ENCODE data around the gene LILRA6.
"Not testable (repeated sequence)": the region's sequence is repeated elsewhere in the genome, so short reads cannot be mapped to it uniquely, and the experiment has no call there.

The LILRA6 gene

DNA sequence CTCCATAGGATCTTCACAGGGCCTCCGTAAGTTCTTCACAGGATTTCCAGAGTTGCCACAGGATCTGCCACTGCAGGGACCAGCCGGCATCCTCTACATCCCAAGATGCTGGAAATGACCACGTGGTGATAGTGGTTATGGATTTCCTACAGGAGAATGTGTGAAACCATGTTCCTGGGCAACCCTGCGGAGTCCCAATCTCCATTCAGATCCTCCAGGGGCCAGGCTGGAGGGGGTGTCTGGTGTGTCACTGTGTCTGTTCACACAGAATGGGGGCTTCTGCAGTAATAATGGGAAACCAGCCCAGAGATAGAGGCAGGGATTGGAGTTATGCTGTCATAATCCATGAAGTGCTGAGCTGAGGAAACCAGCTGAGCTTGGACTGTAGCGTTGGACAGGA is 8.6 kb downstream of the LILRA6 start:
- ChIA-PET POLR2A (interaction anchor here (1.1 kb wide), 1 partner anchor 45 kb away, joined by 3 read pairs; the partner anchor contains the start of gene MBOAT7), CTCF (interaction anchor here (0.6 kb wide), 1 partner anchor 56 kb away, joined by 4 read pairs; no protein-coding TSS in a partner anchor)
- no peak for DNase-seq (ENCODE audit: extremely low spot score)
- TF ChIP-seq HDGF (IDR thresholded peaks at IDR 0.05; ENCODE audit: borderline replicate concordance) (no peak), NFRKB (IDR thresholded peaks at IDR 0.05) (no peak), ZNF384 (IDR thresholded peaks at IDR 0.05) (no peak), FOXA1 (IDR thresholded peaks at IDR 0.05) (no peak), ARNT (IDR thresholded peaks at IDR 0.05) (no peak), BHLHE40 (IDR thresholded peaks at IDR 0.05; ENCODE audit: borderline replicate concordance) (no peak), CTBP1 (IDR thresholded peaks at IDR 0.05; ENCODE audit: borderline replicate concordance) (no peak), SUZ12 (IDR thresholded peaks at IDR 0.05) (no peak), FOXM1 (IDR thresholded peaks at IDR 0.05; ENCODE audit: borderline replicate concordance) (no peak), TARDBP (IDR thresholded peaks at IDR 0.05) (no peak), SP1 (IDR thresholded peaks at IDR 0.05) (no peak), L3MBTL2 (conservative IDR thresholded peaks at IDR 0.05) (no peak)

DNA sequence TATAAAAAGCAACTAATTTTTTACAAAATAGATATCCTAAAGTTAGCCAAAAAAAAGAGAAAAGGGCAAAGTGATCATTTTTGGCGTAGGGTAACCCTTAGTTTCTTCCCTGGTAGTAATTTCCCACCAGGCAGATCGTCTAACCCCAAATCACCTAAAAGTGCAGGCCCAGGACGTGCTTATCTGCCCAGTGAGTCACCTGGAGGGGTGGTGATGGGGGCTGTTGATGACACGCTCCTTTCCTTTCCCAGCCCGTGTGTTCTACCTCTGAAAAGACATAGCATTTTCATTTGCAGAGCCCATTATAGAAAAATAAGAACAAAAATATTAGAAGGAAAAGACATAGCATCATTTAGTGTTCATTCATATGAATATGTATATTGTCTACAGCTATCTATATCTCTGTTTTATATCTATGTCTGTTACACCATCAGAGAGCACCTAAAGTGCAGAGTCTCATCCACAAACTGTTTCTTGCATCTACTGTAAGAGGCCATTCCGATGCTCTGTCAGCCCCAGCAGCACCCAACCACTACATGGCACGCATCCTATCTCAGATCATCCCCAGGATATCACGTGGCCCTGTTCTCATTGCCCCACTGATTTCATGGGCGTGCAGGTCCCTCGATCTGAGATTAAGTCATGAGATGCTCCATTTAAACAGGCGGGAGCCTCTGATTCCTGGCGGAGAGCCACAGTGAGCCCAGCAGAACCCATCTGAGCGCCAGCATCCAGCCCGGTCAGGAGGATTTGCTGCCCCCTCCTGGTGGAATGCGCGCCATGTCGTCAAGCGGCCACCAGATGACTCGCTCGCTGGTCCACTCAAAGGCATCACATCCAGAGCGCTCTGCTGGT is 11.3 kb downstream of the LILRA6 start:
- DNase-seq (ENCODE audit: extremely low spot score) = peak; percentile 83
- POLR2A ChIA-PET = no interaction called here
- CTCF ChIA-PET = no interaction called here
- TF ChIP-seq FOXA1 (IDR thresholded peaks at IDR 0.05) = no peak
- no peak for TF ChIP-seq L3MBTL2 (conservative IDR thresholded peaks at IDR 0.05)
- TF ChIP-seq NFRKB (IDR thresholded peaks at IDR 0.05) = no peak
- no peak for TF ChIP-seq SUZ12 (IDR thresholded peaks at IDR 0.05)
- no peak for TF ChIP-seq CTBP1 (IDR thresholded peaks at IDR 0.05; ENCODE audit: borderline replicate concordance)
- TF ChIP-seq ZNF384 (IDR thresholded peaks at IDR 0.05) = no peak
- no peak for TF ChIP-seq SP1 (IDR thresholded peaks at IDR 0.05)
- TF ChIP-seq ARNT (IDR thresholded peaks at IDR 0.05) = no peak
- TF ChIP-seq, protein P1, sequence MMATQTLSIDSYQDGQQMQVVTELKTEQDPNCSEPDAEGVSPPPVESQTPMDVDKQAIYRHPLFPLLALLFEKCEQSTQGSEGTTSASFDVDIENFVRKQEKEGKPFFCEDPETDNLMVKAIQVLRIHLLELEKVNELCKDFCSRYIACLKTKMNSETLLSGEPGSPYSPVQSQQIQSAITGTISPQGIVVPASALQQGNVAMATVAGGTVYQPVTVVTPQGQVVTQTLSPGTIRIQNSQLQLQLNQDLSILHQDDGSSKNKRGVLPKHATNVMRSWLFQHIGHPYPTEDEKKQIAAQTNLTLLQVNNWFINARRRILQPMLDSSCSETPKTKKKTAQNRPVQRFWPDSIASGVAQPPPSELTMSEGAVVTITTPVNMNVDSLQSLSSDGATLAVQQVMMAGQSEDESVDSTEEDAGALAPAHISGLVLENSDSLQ (IDR thresholded peaks at IDR 0.05) = no peak
- no peak for TF ChIP-seq ELF4 (IDR thresholded peaks at IDR 0.05)
- TF ChIP-seq BHLHE40 (IDR thresholded peaks at IDR 0.05; ENCODE audit: borderline replicate concordance) = no peak
- no peak for TF ChIP-seq TARDBP (IDR thresholded peaks at IDR 0.05)
- no peak for TF ChIP-seq FOXM1 (IDR thresholded peaks at IDR 0.05; ENCODE audit: borderline replicate concordance)
- no peak for TF ChIP-seq HDGF (IDR thresholded peaks at IDR 0.05; ENCODE audit: borderline replicate concordance)
- TF ChIP-seq LEF1 (IDR thresholded peaks at IDR 0.05; ENCODE audit: borderline replicate concordance) = no peak
- no peak for TF ChIP-seq FOXK2 (IDR thresholded peaks at IDR 0.05)

DNA sequence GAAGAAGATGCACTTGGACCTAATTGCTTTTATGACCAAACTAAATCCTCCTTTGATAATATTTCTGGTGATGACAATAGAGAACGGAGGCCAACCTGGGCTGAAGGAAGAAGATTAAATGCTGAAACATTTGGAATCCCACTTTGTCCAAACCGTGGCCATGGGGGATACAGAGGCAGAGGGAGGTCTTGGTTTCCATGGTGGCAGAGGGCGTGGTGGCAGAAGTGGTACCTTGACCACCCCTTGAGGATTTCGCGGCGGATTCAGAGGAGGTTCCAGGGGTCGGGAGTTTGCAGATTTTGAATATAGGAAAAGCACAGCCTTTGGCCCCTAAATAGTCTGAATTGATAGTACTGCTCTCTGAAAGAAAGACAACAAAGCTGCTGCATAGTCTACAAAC is 12.6 kb downstream of the LILRA6 start:
- TF ChIP-seq ARNT (IDR thresholded peaks at IDR 0.05) (no peak), L3MBTL2 (conservative IDR thresholded peaks at IDR 0.05) (no peak), SUZ12 (IDR thresholded peaks at IDR 0.05) (no peak), LEF1 (IDR thresholded peaks at IDR 0.05; ENCODE audit: borderline replicate concordance) (no peak), ZNF384 (IDR thresholded peaks at IDR 0.05) (no peak), TARDBP (IDR thresholded peaks at IDR 0.05) (no peak), HDGF (IDR thresholded peaks at IDR 0.05; ENCODE audit: borderline replicate concordance) (no peak), FOXK2 (IDR thresholded peaks at IDR 0.05) (no peak), SP1 (IDR thresholded peaks at IDR 0.05) (no peak), FOXA1 (IDR thresholded peaks at IDR 0.05) (no peak), FOXM1 (IDR thresholded peaks at IDR 0.05; ENCODE audit: borderline replicate concordance) (no peak)
- TF ChIP-seq, protein P1 (IDR thresholded peaks at IDR 0.05) = no peak
- CTCF ChIA-PET = no interaction called here
- no peak for DNase-seq (ENCODE audit: extremely low spot score)
- POLR2A ChIA-PET = no interaction called here

DNA sequence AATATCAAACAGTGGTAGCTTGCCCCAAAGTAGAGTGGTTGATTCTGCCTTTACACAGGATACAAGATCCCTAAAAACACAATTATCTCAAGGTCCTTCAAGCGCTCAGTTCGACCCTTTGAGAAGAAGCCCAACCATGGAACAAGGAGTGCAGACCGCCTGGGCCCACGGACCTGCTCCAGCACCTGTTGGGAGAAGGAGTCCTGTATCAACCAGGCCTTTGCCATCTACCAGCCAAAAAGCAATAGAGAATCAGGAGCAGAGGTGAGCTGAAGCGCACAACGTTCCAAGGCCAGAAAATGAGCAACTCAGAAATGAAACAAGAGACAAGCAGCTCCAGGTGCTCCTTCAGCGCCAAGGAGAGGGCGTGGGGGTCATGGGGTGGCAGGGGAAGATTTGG is 13.4 kb downstream of the LILRA6 start:
- POLR2A ChIA-PET = interaction anchor here (1.0 kb wide), 1 partner anchor 19 kb away, joined by 3 read pairs; no protein-coding TSS in a partner anchor
- TF ChIP-seq FOXK2 (IDR thresholded peaks at IDR 0.05) (no peak), FOXA1 (IDR thresholded peaks at IDR 0.05) (no peak), SP1 (IDR thresholded peaks at IDR 0.05) (no peak), FOXM1 (IDR thresholded peaks at IDR 0.05; ENCODE audit: borderline replicate concordance) (no peak), NFRKB (IDR thresholded peaks at IDR 0.05) (no peak), HDGF (IDR thresholded peaks at IDR 0.05; ENCODE audit: borderline replicate concordance) (no peak), SUZ12 (IDR thresholded peaks at IDR 0.05) (no peak), ZNF384 (IDR thresholded peaks at IDR 0.05) (no peak), ELF4 (IDR thresholded peaks at IDR 0.05) (no peak), ARNT (IDR thresholded peaks at IDR 0.05) (no peak), TARDBP (IDR thresholded peaks at IDR 0.05) (no peak)
- TF ChIP-seq, protein P1 (IDR thresholded peaks at IDR 0.05) = no peak
- no peak for DNase-seq (ENCODE audit: extremely low spot score)
- CTCF ChIA-PET = no interaction called here

DNA sequence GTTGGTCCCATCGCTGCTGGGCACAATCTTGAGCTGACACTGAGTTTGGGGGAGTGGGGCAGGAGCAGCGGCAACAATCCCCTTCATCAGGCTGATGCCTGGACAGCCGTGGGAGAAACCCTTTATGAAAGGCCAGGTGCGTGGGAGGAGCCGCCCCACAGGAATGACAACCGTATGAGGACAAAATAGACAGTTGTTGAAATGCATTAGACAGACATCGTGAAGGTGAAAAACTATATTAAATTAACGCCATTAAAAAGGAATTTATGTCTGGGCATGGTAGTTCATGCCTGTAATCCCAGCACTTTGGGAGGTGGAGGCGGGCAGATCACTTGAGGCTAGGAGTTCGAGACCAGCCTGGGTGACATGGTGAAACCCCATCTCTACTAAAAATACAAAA is 18.0 kb downstream of the LILRA6 start:
- CTCF ChIA-PET; DNase-seq (ENCODE audit: extremely low spot score): not testable (repeated sequence)
- POLR2A ChIA-PET = interaction anchor here (1.2 kb wide), 1 partner anchor 24 kb away, joined by 3 read pairs; no protein-coding TSS in a partner anchor

DNA sequence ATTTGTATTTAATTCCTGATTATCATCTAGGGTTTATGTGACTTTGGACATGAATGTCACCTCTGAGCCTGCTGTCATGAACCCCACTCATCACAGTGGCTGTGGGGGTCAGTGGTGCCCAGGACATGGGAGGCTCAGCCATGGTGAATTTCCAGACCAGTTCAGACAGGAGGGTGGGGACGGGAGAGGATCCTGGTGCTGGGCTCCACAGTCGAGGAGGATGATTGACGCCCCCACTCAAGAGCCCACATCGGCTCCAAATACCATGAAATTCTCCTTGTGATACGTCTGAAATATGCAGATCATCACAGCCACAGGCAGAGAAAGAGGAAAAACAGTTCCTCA is 18.7 kb downstream of the LILRA6 start:
- POLR2A ChIA-PET; CTCF ChIA-PET; DNase-seq (ENCODE audit: extremely low spot score): not testable (repeated sequence)

DNA sequence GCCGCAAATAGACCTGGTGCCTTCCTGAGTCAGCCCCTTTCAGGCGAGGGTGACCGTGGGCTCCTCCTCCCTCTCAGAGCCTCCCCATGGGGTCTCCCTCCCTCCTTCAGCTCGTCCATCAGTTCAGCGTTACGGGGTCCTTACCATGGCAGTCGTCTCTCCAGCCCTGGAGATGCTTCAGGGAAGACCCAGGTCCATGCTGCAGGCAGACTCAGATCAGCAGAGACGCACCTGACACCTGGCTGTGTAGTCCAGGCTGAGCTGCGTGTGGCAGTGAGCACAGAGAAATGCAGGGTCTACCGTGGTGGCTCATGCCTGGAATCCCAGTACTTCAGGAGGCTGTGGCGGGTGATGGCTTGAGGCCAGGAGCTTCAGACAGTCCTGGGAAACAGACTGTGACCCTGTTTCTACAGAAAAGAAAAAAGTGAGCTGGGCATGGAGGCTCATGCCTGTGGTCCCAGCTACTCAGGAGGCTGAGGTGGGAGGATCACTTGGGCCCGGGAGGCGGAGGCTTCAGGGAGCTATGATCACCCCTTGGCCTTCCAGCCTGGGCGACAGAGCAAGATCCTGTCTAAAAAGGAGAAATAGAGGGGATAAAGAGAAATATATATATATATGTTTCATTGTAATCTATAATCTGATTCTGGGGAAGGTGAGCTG is 19.2 kb downstream of the LILRA6 start:
- CTCF ChIA-PET; POLR2A ChIA-PET; DNase-seq (ENCODE audit: extremely low spot score): not testable (repeated sequence)

DNA sequence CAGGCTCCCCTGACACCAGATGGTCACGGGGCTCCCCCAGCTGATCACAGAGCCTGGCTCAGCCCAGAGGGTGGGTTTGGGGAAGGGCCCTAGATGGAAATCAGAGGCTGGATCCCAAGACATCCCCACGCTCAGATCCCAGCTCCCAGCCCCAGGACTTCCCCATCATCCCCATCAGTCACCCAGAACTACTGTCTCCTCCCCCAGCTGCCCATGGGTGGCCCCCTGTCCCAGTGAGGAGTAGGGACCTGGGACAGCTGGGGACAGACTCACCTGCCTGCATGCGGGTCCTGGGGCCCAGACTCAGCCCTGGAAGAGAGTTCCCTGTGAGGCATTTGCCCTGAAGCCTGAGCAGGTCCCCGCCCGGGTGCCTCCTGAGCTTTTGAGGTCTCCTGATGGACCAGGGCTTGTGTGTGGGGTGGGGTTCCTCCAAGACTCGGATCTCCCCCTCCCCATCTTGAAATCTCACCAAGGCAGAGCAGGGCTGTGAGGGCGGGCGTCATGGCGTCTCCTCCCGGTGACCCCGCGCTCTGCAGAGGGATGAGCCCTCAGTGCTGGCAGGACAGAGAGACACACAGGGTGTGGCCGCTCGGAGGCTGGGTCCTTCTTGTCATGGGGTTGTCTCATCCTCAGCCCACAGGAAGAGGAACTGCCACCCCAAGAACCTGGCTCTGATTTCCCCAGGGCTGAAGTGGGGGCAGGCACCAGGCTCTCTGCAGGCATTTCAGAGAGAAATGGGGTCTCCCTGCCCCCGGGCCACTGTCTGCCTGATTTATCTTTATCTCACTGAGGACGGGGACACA is 19.9 kb downstream of the LILRA6 start, which contains the start of gene LILRB3:
LILRB3 (minus strand) TSS at position 534 of the 803 bp plus-strand sequence; CDS start at position 503, 31 bp downstream.
- DNase-seq (ENCODE audit: extremely low spot score); CTCF ChIA-PET: not testable (repeated sequence)
- POLR2A ChIA-PET = interaction anchor here (1.2 kb wide), 1 partner anchor 17 kb away, joined by 3 read pairs; no protein-coding TSS in a partner anchor

DNA sequence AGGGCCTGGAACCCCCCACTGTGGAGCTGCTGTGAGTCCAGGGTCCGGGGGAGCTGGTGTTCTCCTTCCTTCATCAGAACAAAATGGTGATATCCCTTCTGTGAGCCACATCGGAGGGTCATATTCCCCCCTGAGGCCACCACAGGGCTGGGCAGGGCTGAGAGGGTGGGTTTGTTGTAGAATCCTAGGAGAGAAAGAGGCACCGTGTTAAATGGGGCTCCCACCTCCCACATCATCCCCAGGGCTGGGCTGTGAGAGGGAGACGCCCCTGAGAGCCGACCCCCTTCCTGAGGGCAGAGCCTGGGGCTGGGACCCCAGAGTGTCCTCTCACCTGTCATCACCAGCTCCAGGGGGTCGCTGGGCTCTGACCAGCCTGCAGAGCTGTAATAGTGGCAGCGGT is 20.6 kb downstream of the LILRA6 start:
- DNase-seq (ENCODE audit: extremely low spot score) = not testable (repeated sequence)
- POLR2A ChIA-PET = interaction anchor here (1.2 kb wide), 1 partner anchor 17 kb away, joined by 3 read pairs; no protein-coding TSS in a partner anchor

DNA sequence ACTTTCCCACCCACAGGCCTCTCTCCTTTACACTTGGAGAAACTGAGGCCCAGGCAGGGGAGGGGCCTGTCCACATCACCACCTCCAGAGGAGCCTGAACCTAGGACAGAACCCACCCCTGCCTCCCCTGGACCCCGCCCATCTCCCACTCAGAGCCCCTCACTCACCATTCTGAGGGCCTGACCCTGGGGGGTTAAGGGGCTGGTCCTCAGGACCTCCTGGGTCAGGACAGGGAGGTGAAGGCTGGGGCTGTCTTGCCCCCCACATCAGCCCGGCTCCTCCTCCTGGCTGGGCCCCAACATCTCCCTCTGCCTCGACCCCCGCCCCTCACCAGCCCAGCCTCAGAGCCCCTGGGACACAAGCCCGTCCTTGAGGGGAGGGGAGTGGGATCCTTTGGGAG is 22.9 kb downstream of the LILRA6 start:
- CTCF ChIA-PET; DNase-seq (ENCODE audit: extremely low spot score); POLR2A ChIA-PET: not testable (repeated sequence)

More for the DNA sequence above, 20.6 kb downstream of the LILRA6 start:
- CTCF ChIA-PET = not testable (repeated sequence)

Data from HEK293T (cell line).